Panc1 (cell line): ENCODE results near the gene NDUFC2.

ENCODE experiments used
- CTCF ChIP-seq: fragments of 450-650 bp; IDR thresholded peaks from 2 replicates; pipeline ENCODE4 v1.5.1; 2017; ENCODE audit warnings: mild to moderate bottlenecking
- POLR2AphosphoS5 ChIP-seq: IDR thresholded peaks from 2 replicates; pipeline ENCODE4 v1.6.1; 2012; ENCODE audit warnings: mild to moderate bottlenecking, low read depth, low read length, moderate library complexity
- TF ChIP-seq, protein P1 (sequence below), 2 experiments: IDR thresholded peaks; 2 replicates each; pipeline ENCODE4 v1.6.1; 2011 to 2012; ENCODE audit warnings: low read depth in 2 of 2, control low read depth in 1 of 2, low read length in 1 of 2, mild to moderate bottlenecking in 1 of 2, moderate library complexity in 1 of 2; ENCODE audit not compliant: insufficient read depth in 1 of 2

DNA sequence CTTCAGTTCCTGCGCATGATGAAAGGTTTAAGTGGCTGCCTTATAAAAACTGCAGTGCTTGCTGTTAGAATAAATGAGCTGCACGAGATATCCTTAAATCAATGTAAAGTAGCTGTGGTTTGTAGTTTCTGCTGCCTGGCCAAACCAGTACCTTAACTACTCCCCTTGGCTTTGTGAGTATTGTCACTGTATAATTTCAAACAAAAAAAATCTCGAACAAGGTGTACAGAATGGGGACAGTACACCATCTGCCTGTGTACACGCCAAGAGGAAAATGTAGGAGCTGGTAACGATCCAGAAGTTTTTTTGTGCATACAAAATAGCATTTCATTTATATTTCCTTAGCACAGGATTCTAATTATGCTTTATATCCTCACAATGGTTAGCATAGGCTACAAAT lies 20.6 kb upstream of the NDUFC2 start:
- no peak for TF ChIP-seq POLR2AphosphoS5
- TF ChIP-seq CTCF: no peak
- TF ChIP-seq, protein P1, sequence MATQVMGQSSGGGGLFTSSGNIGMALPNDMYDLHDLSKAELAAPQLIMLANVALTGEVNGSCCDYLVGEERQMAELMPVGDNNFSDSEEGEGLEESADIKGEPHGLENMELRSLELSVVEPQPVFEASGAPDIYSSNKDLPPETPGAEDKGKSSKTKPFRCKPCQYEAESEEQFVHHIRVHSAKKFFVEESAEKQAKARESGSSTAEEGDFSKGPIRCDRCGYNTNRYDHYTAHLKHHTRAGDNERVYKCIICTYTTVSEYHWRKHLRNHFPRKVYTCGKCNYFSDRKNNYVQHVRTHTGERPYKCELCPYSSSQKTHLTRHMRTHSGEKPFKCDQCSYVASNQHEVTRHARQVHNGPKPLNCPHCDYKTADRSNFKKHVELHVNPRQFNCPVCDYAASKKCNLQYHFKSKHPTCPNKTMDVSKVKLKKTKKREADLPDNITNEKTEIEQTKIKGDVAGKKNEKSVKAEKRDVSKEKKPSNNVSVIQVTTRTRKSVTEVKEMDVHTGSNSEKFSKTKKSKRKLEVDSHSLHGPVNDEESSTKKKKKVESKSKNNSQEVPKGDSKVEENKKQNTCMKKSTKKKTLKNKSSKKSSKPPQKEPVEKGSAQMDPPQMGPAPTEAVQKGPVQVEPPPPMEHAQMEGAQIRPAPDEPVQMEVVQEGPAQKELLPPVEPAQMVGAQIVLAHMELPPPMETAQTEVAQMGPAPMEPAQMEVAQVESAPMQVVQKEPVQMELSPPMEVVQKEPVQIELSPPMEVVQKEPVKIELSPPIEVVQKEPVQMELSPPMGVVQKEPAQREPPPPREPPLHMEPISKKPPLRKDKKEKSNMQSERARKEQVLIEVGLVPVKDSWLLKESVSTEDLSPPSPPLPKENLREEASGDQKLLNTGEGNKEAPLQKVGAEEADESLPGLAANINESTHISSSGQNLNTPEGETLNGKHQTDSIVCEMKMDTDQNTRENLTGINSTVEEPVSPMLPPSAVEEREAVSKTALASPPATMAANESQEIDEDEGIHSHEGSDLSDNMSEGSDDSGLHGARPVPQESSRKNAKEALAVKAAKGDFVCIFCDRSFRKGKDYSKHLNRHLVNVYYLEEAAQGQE (IDR thresholded peaks at IDR 0.05; ENCODE audit: insufficient read depth in 1 of 2, low read depth in 2 of 2, low read length in 1 of 2): no peak
